Measurements from ENCODE around the gene ATP11B.

DNA sequence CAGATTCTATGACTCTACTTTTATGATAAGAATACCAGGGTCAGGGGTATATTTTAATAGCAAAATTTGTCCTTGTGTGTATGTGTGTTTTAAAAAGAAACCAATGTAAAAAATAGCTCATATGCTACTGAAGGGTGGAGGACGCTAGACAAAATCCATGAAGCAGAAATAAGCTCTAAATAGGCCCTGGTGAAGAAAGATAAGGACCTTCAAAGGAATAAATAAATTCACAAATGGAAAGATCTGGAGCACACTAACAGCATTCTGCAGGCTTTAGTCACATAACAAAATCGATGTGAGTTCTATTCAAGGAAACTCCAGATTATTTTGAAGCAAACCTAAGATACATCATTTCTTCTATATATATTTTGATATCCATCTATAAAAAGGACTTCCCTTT lies 27.2 kb upstream of the ATP11B start:
- TF ChIP-seq, protein P1, sequence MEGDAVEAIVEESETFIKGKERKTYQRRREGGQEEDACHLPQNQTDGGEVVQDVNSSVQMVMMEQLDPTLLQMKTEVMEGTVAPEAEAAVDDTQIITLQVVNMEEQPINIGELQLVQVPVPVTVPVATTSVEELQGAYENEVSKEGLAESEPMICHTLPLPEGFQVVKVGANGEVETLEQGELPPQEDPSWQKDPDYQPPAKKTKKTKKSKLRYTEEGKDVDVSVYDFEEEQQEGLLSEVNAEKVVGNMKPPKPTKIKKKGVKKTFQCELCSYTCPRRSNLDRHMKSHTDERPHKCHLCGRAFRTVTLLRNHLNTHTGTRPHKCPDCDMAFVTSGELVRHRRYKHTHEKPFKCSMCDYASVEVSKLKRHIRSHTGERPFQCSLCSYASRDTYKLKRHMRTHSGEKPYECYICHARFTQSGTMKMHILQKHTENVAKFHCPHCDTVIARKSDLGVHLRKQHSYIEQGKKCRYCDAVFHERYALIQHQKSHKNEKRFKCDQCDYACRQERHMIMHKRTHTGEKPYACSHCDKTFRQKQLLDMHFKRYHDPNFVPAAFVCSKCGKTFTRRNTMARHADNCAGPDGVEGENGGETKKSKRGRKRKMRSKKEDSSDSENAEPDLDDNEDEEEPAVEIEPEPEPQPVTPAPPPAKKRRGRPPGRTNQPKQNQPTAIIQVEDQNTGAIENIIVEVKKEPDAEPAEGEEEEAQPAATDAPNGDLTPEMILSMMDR (conservative IDR thresholded peaks at IDR 0.05; ENCODE audit: low read depth, low read length), result no peak
- TF ChIP-seq EZH2 (IDR thresholded peaks at IDR 0.05; ENCODE audit: low read length, unreplicated experiment) (no peak), EZH2phosphoT487 (IDR thresholded peaks at IDR 0.05; ENCODE audit: borderline replicate concordance, low read length) (no peak)

Measured in PC-3 (cell line).